H9 (cell line): ENCODE measurements around the gene ARPC2. TPM values are rescaled to one million over a fixed set of nuclear protein-coding genes. Genes with fewer than 3 reads are reported as not detected.
A peak's percentile ranks its signal among the peaks of the same experiment; 100 is the strongest.

Source experiments
- DNase-seq: peaks from one replicate; pipeline ENCODE4 v3.0.0-alpha.2; 2017
- H2AFZ ChIP-seq: one replicate; pipeline ENCODE4 v1.6.1; 2013; ENCODE audit warnings: mild to moderate bottlenecking, low read length, control low read depth, moderate library complexity
- H2AK5ac ChIP-seq: 2 replicates; pipeline ENCODE4 v1.6.1; 2013; ENCODE audit warnings: low read length, control low read depth, mixed read lengths; ENCODE audit not compliant: insufficient read length
- H2BK120ac ChIP-seq: one replicate; pipeline ENCODE4 v1.6.1; 2013; ENCODE audit warnings: low read depth, mild to moderate bottlenecking, low read length, control low read depth, inconsistent platforms; ENCODE audit not compliant: poor library complexity, severe bottlenecking
- H2BK12ac ChIP-seq: 2 replicates; pipeline ENCODE4 v1.6.1; 2013; ENCODE audit warnings: low read length, control low read depth, mixed read lengths, low read depth; ENCODE audit not compliant: insufficient read length
- H2BK15ac ChIP-seq: 2 replicates; pipeline ENCODE4 v1.6.1; 2013; ENCODE audit warnings: low read depth, low read length, control low read depth
- H2BK20ac ChIP-seq: one replicate; pipeline ENCODE4 v1.6.1; 2013; ENCODE audit warnings: low read depth, mild to moderate bottlenecking, low read length, control low read depth, inconsistent platforms; ENCODE audit not compliant: poor library complexity, severe bottlenecking
- H2BK5ac ChIP-seq: 2 replicates; pipeline ENCODE4 v1.6.1; 2013; ENCODE audit warnings: low read length, control low read depth, mixed read lengths; ENCODE audit not compliant: insufficient read length
- H3K14ac ChIP-seq: 2 replicates; pipeline ENCODE4 v1.6.1; 2013; ENCODE audit warnings: low read length, control low read depth; ENCODE audit not compliant: insufficient read depth
- H3K18ac ChIP-seq: 2 replicates; pipeline ENCODE4 v1.6.1; 2013; ENCODE audit warnings: low read depth, mild to moderate bottlenecking, mixed read lengths, low read length, control low read depth; ENCODE audit not compliant: insufficient read length
- H3K23ac ChIP-seq: 2 replicates; pipeline ENCODE4 v1.6.1; 2013; ENCODE audit warnings: low read length, control low read depth, mixed read lengths, low read depth; ENCODE audit not compliant: insufficient read length
- H3K23me2 ChIP-seq: 2 replicates; pipeline ENCODE4 v1.6.1; 2013; ENCODE audit warnings: low read depth, mild to moderate bottlenecking, mixed read lengths, low read length, control low read depth; ENCODE audit not compliant: insufficient read length, poor library complexity, severe bottlenecking
- H3K27ac ChIP-seq: 2 replicates; pipeline ENCODE4 v1.5.1; 2013; ENCODE audit warnings: low read length, control low read depth, mixed read lengths, low read depth; ENCODE audit not compliant: insufficient read length
- H3K27me3 ChIP-seq: 2 replicates; pipeline ENCODE4 v1.6.1; 2013; ENCODE audit warnings: low read length, control low read depth, inconsistent platforms; ENCODE audit not compliant: insufficient read depth
- H3K4ac ChIP-seq: 2 replicates; pipeline ENCODE4 v1.6.1; 2013; ENCODE audit warnings: low read depth, mild to moderate bottlenecking, control low read depth, inconsistent platforms, low read length, moderate library complexity
- H3K4me1 ChIP-seq: 2 replicates; pipeline ENCODE4 v1.6.1; 2013; ENCODE audit warnings: low read length, control low read depth, inconsistent platforms; ENCODE audit not compliant: insufficient read depth
- H3K4me2 ChIP-seq: 2 replicates; pipeline ENCODE4 v1.6.1; 2013; ENCODE audit warnings: low read length, control low read depth, mixed read lengths; ENCODE audit not compliant: insufficient read length, insufficient read depth
- H3K56ac ChIP-seq: 2 replicates; pipeline ENCODE4 v1.6.1; 2013; ENCODE audit warnings: low read depth, mild to moderate bottlenecking, mixed read lengths, low read length, control low read depth; ENCODE audit not compliant: insufficient read length
- H3K79me1 ChIP-seq: 2 replicates; pipeline ENCODE4 v1.6.1; 2013; ENCODE audit warnings: low read depth, mild to moderate bottlenecking, moderate library complexity, low read length, control low read depth, inconsistent platforms; ENCODE audit not compliant: insufficient read depth, poor library complexity, severe bottlenecking
- H3K79me2 ChIP-seq: 2 replicates; pipeline ENCODE4 v1.6.1; 2013; ENCODE audit warnings: low read length, control low read depth, inconsistent platforms; ENCODE audit not compliant: insufficient read depth
- H3K9ac ChIP-seq: 2 replicates; pipeline ENCODE4 v1.6.1; 2013; ENCODE audit warnings: low read length, control low read depth, mixed read lengths; ENCODE audit not compliant: insufficient read length; ENCODE audit errors: extremely low read depth
- H3K9me3 ChIP-seq: one replicate; pipeline ENCODE4 v1.6.1; 2013; ENCODE audit warnings: low read depth, low read length, inconsistent platforms; ENCODE audit not compliant: control insufficient read depth
- H3T11ph ChIP-seq: one replicate; pipeline ENCODE4 v1.6.1; 2013; ENCODE audit warnings: mild to moderate bottlenecking, low read length, control low read depth, inconsistent platforms
- H4K20me1 ChIP-seq: one replicate; pipeline ENCODE4 v1.6.1; 2013; ENCODE audit not compliant: control insufficient read depth, insufficient read length, insufficient read depth
- H4K5ac ChIP-seq: 2 replicates; pipeline ENCODE4 v1.6.1; 2013; ENCODE audit warnings: low read depth, mild to moderate bottlenecking, mixed read lengths, low read length, control low read depth; ENCODE audit not compliant: insufficient read length
- H4K8ac ChIP-seq: replicated peaks from 2 replicates; pipeline ENCODE4 v1.6.1; 2013; ENCODE audit warnings: low read length, control low read depth, mixed read lengths, low read depth; ENCODE audit not compliant: insufficient read length
- H4K91ac ChIP-seq: 2 replicates; pipeline ENCODE4 v1.6.1; 2013; ENCODE audit warnings: low read depth, mild to moderate bottlenecking, moderate library complexity, mixed read lengths, low read length, control low read depth; ENCODE audit not compliant: insufficient read length
- H3K27ac Mint-ChIP-seq, 3 experiments: 2 replicates in 2 of 3; 3 replicates in 1 of 3; pipeline ENCODE4 v1.8.0; 2020 to 2021; ENCODE audit warnings: mixed read lengths in 3 of 3, mild to moderate bottlenecking in 1 of 3, moderate library complexity in 1 of 3
- H3K27me3 Mint-ChIP-seq: 2 replicates; pipeline ENCODE4 v1.8.0; 2021; ENCODE audit warnings: low read depth, mild to moderate bottlenecking, moderate library complexity, mixed read lengths
- H3K36me3 Mint-ChIP-seq, 3 experiments: 2 replicates in 2 of 3; 3 replicates in 1 of 3; pipeline ENCODE4 v1.8.0; 2020 to 2021; ENCODE audit warnings: low read depth in 3 of 3, mixed read lengths in 3 of 3; ENCODE audit not compliant: insufficient read depth in 1 of 3
- H3K4me1 Mint-ChIP-seq, 2 experiments: 2 replicates each; pipeline ENCODE4 v1.8.0; 2020; ENCODE audit warnings: mixed read lengths in 2 of 2
- H3K4me3 Mint-ChIP-seq, 2 experiments: 2 replicates in 1 of 2; 3 replicates in 1 of 2; pipeline ENCODE4 v1.8.0; 2020 to 2021; ENCODE audit warnings: mild to moderate bottlenecking in 2 of 2, mixed read lengths in 2 of 2, moderate library complexity in 1 of 2
- H3K9me3 Mint-ChIP-seq, 2 experiments: 2 replicates in 1 of 2; 3 replicates in 1 of 2; pipeline ENCODE4 v1.8.0; 2020; ENCODE audit warnings: mild to moderate bottlenecking in 2 of 2, mixed read lengths in 2 of 2, moderate library complexity in 1 of 2
- WGBS: extraction: QIAGEN DNeasy Blood & Tissue Kit; methylation state at CpG from one replicate; pipeline ENCODE4 v1.1.7; 2013; ENCODE audit warnings: missing lambda C conversion rate, low lambda C conversion rate, mixed read lengths; ENCODE audit not compliant: insufficient read length; ENCODE audit errors: extremely low coverage; 5-methylcytosine and 5-hydroxymethylcytosine counted together
- total RNA-seq: library from RNA; stranded (reverse); gene quantifications from 2 replicates; pipeline ENCODE4 v1.2.1, GENCODE V29; 2021
- TF ChIP-seq, protein P1 (sequence below): fragments of 200-600 bp; sonication (generic); conservative IDR thresholded peaks from 3 replicates; pipeline ENCODE4 v1.8.0; 2021; ENCODE audit warnings: antibody characterized with exemption, mild to moderate bottlenecking

Gene ARPC2
- total RNA-seq, 1 experiment from 2014 or later, result 197 TPM

DNA sequence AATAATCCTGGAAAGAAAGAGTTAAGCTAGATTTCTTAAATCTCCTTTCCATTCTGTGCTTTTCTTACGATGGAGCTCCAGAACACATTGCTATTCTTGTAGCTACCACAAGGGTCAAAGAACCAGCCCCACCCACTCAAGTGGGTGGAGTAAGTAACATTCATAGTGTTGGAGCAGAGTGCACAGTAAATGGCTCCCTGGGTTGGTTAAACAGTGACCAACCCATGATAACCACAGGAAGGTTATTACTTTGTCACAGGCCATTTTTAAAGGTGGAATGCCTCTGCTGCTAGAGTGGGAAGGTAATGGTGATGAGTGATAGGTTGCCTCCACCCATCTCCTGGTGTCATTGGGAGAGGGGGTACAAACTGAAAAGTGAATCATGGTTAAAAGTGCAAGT, 13.9 kb downstream of the ARPC2 start:
- Histone ChIP-seq H3K27ac (no peak overlapping the region), H3K23me2 (no peaks in the 10 kb centered on the region), H3K56ac (no peak overlapping the region), H4K91ac (no peak overlapping the region), H4K5ac (no peak overlapping the region), H3K4me1 (no peaks in the 10 kb centered on the region), H2BK120ac (no peak overlapping the region), H2AFZ (no peak overlapping the region), H3K9me3 (no peaks in the 10 kb centered on the region), H3K27me3 (no peaks in the 10 kb centered on the region), H2BK15ac (no peak overlapping the region), H3T11ph (no peak overlapping the region), H3K79me2 (no peaks in the 10 kb centered on the region), H4K20me1 (no peaks in the 10 kb centered on the region), H3K18ac (no peak overlapping the region), H2BK12ac (no peak overlapping the region), H3K14ac (no peak overlapping the region), H2BK20ac (no peak overlapping the region), H3K4ac (no peak overlapping the region), H4K8ac (no peak overlapping the region), H3K79me1 (no peaks in the 10 kb centered on the region), H2AK5ac (no peak overlapping the region), H3K23ac (no peak overlapping the region), H3K4me2 (no peak overlapping the region), H2BK5ac (no peak overlapping the region), H3K9ac (no peak overlapping the region)
- Mint-ChIP-seq H3K4me1 (no peaks in the 10 kb centered on the region), H3K27ac (no peak overlapping the region), H3K27me3 (no peaks in the 10 kb centered on the region), H3K9me3 (no peaks in the 10 kb centered on the region), H3K36me3 (peaks cover 51 to 89% (median 81%) of the 10 kb centered on the region in 3 experiments), H3K4me3 (no peak overlapping the region)
- WGBS, result no CpG with 5 or more reads among the region's 1 CpG
- TF ChIP-seq, protein P1, sequence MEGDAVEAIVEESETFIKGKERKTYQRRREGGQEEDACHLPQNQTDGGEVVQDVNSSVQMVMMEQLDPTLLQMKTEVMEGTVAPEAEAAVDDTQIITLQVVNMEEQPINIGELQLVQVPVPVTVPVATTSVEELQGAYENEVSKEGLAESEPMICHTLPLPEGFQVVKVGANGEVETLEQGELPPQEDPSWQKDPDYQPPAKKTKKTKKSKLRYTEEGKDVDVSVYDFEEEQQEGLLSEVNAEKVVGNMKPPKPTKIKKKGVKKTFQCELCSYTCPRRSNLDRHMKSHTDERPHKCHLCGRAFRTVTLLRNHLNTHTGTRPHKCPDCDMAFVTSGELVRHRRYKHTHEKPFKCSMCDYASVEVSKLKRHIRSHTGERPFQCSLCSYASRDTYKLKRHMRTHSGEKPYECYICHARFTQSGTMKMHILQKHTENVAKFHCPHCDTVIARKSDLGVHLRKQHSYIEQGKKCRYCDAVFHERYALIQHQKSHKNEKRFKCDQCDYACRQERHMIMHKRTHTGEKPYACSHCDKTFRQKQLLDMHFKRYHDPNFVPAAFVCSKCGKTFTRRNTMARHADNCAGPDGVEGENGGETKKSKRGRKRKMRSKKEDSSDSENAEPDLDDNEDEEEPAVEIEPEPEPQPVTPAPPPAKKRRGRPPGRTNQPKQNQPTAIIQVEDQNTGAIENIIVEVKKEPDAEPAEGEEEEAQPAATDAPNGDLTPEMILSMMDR, result peak; percentile 51
- DNase-seq, result no peak
